Measurements from ENCODE around the gene MAP3K13. TPM values are rescaled to one million over a fixed set of nuclear protein-coding genes. Genes with fewer than 3 reads are reported as not detected.

The MAP3K13 gene
- total RNA-seq, result 17.9 and 19.6 TPM in 2 replicates

GRCh38 chr3:185362850-185363661, at the start of gene MAP3K13:
Gene MAP3K13 (plus strand): TSS chr3:185363136. CDS start chr3:185428582, 65,446 bp downstream.

GRCh38 chr3:185498503-185499396, 135.8 kb downstream of the MAP3K13 start, which contains the start of gene TMEM41A:
Gene TMEM41A (minus strand): TSS chr3:185499035. CDS start chr3:185498961, 74 bp downstream.

Other genes starting within 250 kb of the MAP3K13 start
- 2.1 and 3.1 TPM in 2 replicates for gene C3orf70, start 210.1 kb upstream of the MAP3K13 start, total RNA-seq
- gene EHHADH, start 109.1 kb upstream of the MAP3K13 start, total RNA-seq, result 4.2 and 4.3 TPM in 2 replicates
- 8.8 and 11.9 TPM in 2 replicates for gene TMEM41A, start 135.9 kb downstream of the MAP3K13 start, total RNA-seq
- not detected in 2 replicates for gene LIPH, start 189.5 kb downstream of the MAP3K13 start, total RNA-seq
- gene SENP2, start 223.2 kb downstream of the MAP3K13 start, total RNA-seq, result 15.3 and 27.6 TPM in 2 replicates